ENCODE results near the gene APOLD1. TPM values are rescaled to one million over a fixed set of nuclear protein-coding genes. Genes with fewer than 3 reads are reported as not detected.

Gene APOLD1
- total and polyA plus RNA-seq, 4 donors = 1.4 to 5.1 (median 2.6) TPM

DNA sequence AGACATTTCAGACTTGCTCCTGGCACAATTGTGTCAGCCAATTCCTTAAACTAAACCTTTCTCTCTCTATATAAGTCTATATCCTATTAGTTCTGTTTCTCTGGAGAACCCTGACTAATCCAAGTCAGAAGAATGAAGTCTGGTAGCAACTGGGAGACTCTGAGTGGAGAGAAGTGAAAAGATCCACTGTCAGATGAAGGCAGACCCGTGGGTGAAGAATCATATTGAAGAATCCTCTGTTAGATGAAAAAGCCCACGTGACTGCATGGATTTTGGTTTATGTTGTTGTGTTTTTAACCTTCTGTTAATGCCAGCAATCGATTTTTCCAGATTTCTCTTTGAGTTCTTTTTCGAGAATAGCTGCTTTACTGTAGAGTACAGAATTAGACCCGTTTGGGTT is 29.5 kb upstream of the APOLD1 start:
- Histone ChIP-seq H3K9ac (ENCODE audit: low read depth in 1 of 2, low read length in 2 of 2) (no peak overlapping the region), H3K4me1 (ENCODE audit: control insufficient read depth in 4 of 4, insufficient read depth in 4 of 4, low read length in 3 of 4) (no peaks in the 10 kb centered on the region), H3K4me3 (ENCODE audit: low read depth in 1 of 3, low read length in 3 of 3) (no peak overlapping the region), H3K36me3 (ENCODE audit: control insufficient read depth in 4 of 4, insufficient read depth in 3 of 4, low read depth in 1 of 4, low read length in 3 of 4) (no peaks in the 10 kb centered on the region), H3K27me3 (ENCODE audit: control insufficient read depth in 4 of 4, insufficient read depth in 4 of 4, low read length in 3 of 4) (no peaks in the 10 kb centered on the region), H3K27ac (ENCODE audit: low read depth in 1 of 2, low read length in 2 of 2) (no peak overlapping the region), H3K9me3 (ENCODE audit: control insufficient read depth in 4 of 4, low read length in 3 of 4) (no peaks in the 10 kb centered on the region)
- no peak for DNase-seq (ENCODE audit: low spot score)
- TF ChIP-seq HNF4A (conservative IDR thresholded peaks at IDR 0.05) (no peak), TAF1 (conservative IDR thresholded peaks at IDR 0.05) (no peak), JUND (IDR thresholded peaks at IDR 0.05) (no peak), SP1 (IDR thresholded peaks at IDR 0.05) (no peak), EGR1 (IDR thresholded peaks at IDR 0.05; ENCODE audit: low read depth in 2 of 2) (no peak)
- TF ChIP-seq, protein P1, sequence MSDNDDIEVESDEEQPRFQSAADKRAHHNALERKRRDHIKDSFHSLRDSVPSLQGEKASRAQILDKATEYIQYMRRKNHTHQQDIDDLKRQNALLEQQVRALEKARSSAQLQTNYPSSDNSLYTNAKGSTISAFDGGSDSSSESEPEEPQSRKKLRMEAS (IDR thresholded peaks at IDR 0.05) = no peak
- WGBS = 80% methylated on average over 5 of the region's 5 CpGs

DNA sequence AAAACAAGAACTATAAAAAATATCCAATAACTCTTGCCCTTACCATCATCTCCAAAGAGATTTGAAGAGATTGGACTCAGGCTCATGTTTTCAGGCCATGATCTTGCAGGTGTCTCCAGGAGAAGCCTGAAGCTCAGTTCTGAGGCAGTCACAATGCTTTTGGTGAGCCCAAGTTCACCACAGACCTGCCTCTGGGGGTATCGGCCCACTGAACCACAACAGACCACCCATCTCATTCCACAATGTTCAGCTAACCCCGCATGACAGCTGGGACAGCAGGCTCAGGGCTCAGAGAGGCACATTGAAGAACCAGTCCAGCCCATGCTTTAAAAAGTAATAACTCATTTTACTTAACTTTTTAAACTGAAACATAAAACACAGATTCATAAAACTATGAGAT is 28.3 kb upstream of the APOLD1 start:
- TF ChIP-seq, protein P2, sequence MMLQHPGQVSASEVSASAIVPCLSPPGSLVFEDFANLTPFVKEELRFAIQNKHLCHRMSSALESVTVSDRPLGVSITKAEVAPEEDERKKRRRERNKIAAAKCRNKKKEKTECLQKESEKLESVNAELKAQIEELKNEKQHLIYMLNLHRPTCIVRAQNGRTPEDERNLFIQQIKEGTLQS (IDR thresholded peaks at IDR 0.05) = no peak
- TF ChIP-seq NR2F2 (IDR thresholded peaks at IDR 0.05) = no peak
- no peak for TF ChIP-seq RAD21 (IDR thresholded peaks at IDR 0.05)
- no peak for TF ChIP-seq HNF4A (conservative IDR thresholded peaks at IDR 0.05)
- TF ChIP-seq, protein P3, sequence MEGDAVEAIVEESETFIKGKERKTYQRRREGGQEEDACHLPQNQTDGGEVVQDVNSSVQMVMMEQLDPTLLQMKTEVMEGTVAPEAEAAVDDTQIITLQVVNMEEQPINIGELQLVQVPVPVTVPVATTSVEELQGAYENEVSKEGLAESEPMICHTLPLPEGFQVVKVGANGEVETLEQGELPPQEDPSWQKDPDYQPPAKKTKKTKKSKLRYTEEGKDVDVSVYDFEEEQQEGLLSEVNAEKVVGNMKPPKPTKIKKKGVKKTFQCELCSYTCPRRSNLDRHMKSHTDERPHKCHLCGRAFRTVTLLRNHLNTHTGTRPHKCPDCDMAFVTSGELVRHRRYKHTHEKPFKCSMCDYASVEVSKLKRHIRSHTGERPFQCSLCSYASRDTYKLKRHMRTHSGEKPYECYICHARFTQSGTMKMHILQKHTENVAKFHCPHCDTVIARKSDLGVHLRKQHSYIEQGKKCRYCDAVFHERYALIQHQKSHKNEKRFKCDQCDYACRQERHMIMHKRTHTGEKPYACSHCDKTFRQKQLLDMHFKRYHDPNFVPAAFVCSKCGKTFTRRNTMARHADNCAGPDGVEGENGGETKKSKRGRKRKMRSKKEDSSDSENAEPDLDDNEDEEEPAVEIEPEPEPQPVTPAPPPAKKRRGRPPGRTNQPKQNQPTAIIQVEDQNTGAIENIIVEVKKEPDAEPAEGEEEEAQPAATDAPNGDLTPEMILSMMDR (IDR thresholded peaks at IDR 0.05; ENCODE audit: low read depth, low read length, missing input control) = no peak
- TF ChIP-seq, protein P4, sequence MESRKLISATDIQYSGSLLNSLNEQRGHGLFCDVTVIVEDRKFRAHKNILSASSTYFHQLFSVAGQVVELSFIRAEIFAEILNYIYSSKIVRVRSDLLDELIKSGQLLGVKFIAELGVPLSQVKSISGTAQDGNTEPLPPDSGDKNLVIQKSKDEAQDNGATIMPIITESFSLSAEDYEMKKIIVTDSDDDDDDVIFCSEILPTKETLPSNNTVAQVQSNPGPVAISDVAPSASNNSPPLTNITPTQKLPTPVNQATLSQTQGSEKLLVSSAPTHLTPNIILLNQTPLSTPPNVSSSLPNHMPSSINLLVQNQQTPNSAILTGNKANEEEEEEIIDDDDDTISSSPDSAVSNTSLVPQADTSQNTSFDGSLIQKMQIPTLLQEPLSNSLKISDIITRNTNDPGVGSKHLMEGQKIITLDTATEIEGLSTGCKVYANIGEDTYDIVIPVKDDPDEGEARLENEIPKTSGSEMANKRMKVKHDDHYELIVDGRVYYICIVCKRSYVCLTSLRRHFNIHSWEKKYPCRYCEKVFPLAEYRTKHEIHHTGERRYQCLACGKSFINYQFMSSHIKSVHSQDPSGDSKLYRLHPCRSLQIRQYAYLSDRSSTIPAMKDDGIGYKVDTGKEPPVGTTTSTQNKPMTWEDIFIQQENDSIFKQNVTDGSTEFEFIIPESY (IDR thresholded peaks at IDR 0.05) = no peak
- TF ChIP-seq YY1 (IDR thresholded peaks at IDR 0.05) = no peak
- no peak for TF ChIP-seq HNF4G (IDR thresholded peaks at IDR 0.05)
- TF ChIP-seq JUND (IDR thresholded peaks at IDR 0.05) = no peak
- 92% methylated on average over 2 of the region's 2 CpGs for WGBS
- Histone ChIP-seq H3K4me3 (ENCODE audit: low read depth in 1 of 3, low read length in 3 of 3) (no peak overlapping the region), H3K36me3 (ENCODE audit: control insufficient read depth in 4 of 4, insufficient read depth in 3 of 4, low read depth in 1 of 4, low read length in 3 of 4) (no peaks in the 10 kb centered on the region), H3K27ac (ENCODE audit: low read depth in 1 of 2, low read length in 2 of 2) (no peak overlapping the region), H3K9ac (ENCODE audit: low read depth in 1 of 2, low read length in 2 of 2) (no peak overlapping the region), H3K27me3 (ENCODE audit: control insufficient read depth in 4 of 4, insufficient read depth in 4 of 4, low read length in 3 of 4) (no peaks in the 10 kb centered on the region), H3K9me3 (ENCODE audit: control insufficient read depth in 4 of 4, low read length in 3 of 4) (no peaks in the 10 kb centered on the region), H3K4me1 (ENCODE audit: control insufficient read depth in 4 of 4, insufficient read depth in 4 of 4, low read length in 3 of 4) (no peaks in the 10 kb centered on the region)
- DNase-seq (ENCODE audit: low spot score) = no peak

DNA sequence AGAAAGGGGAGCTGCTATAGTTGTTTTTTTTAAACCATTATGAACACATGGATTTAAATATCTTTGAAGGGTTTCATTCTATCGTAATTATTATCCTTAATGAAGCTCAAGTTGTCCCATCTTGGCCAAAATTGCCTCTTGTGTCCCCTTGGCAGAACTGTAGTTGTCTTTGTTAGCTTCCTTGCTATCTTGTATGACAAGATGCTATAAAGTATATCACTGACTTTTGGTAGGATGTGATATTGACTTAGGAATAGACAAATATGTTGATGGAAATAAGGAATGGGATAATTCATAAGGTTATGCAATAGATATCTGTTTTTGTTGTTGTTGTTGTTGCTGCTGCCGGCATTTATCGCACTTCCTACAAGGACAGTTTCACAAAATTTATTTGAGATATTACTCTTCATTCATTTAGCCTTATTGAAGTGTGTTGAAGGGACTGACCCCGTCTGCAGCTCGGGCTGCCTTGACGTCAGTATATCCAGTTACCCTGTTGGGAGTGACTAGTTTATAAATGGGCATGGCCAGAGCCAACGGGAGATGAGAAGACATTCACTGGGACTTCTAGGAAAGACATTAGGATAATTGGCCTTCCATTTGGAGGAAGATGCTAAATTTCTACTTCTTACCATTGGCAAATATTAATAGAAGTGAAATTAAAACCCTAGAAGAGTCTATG is 26.1 kb upstream of the APOLD1 start:
- no peak for DNase-seq (ENCODE audit: low spot score)
- H3K9ac ChIP-seq (ENCODE audit: low read depth in 1 of 2, low read length in 2 of 2) = no peak overlapping the region
- H3K9me3 ChIP-seq (ENCODE audit: control insufficient read depth in 4 of 4, low read length in 3 of 4) = no peaks in the 10 kb centered on the region
- no peaks in the 10 kb centered on the region for H3K4me1 ChIP-seq (ENCODE audit: control insufficient read depth in 4 of 4, insufficient read depth in 4 of 4, low read length in 3 of 4)
- no peak overlapping the region for H3K4me3 ChIP-seq (ENCODE audit: low read depth in 1 of 3, low read length in 3 of 3)
- 97% methylated on average over 7 of the region's 7 CpGs for WGBS
- no peaks in the 10 kb centered on the region for H3K27me3 ChIP-seq (ENCODE audit: control insufficient read depth in 4 of 4, insufficient read depth in 4 of 4, low read length in 3 of 4)
- no peak overlapping the region for H3K27ac ChIP-seq (ENCODE audit: low read depth in 1 of 2, low read length in 2 of 2)
- H3K36me3 ChIP-seq (ENCODE audit: control insufficient read depth in 4 of 4, insufficient read depth in 3 of 4, low read depth in 1 of 4, low read length in 3 of 4) = no peaks in the 10 kb centered on the region
- TF ChIP-seq, protein P1 (IDR thresholded peaks at IDR 0.05) = no peak
- TF ChIP-seq, protein P2 (IDR thresholded peaks at IDR 0.05) = no peak
- TF ChIP-seq EGR1 (IDR thresholded peaks at IDR 0.05; ENCODE audit: low read depth in 2 of 2) (no peak), HNF4A (conservative IDR thresholded peaks at IDR 0.05) (no peak), NR2F2 (IDR thresholded peaks at IDR 0.05) (no peak), TAF1 (conservative IDR thresholded peaks at IDR 0.05) (no peak), RAD21 (IDR thresholded peaks at IDR 0.05) (no peak), HNF4G (IDR thresholded peaks at IDR 0.05) (no peak), GABPA (IDR thresholded peaks at IDR 0.05 in 1 of 2, conservative IDR thresholded peaks at IDR 0.05 in 1 of 2) (no peak), SP1 (IDR thresholded peaks at IDR 0.05) (no peak), YY1 (IDR thresholded peaks at IDR 0.05) (no peak)
- TF ChIP-seq, protein P5, sequence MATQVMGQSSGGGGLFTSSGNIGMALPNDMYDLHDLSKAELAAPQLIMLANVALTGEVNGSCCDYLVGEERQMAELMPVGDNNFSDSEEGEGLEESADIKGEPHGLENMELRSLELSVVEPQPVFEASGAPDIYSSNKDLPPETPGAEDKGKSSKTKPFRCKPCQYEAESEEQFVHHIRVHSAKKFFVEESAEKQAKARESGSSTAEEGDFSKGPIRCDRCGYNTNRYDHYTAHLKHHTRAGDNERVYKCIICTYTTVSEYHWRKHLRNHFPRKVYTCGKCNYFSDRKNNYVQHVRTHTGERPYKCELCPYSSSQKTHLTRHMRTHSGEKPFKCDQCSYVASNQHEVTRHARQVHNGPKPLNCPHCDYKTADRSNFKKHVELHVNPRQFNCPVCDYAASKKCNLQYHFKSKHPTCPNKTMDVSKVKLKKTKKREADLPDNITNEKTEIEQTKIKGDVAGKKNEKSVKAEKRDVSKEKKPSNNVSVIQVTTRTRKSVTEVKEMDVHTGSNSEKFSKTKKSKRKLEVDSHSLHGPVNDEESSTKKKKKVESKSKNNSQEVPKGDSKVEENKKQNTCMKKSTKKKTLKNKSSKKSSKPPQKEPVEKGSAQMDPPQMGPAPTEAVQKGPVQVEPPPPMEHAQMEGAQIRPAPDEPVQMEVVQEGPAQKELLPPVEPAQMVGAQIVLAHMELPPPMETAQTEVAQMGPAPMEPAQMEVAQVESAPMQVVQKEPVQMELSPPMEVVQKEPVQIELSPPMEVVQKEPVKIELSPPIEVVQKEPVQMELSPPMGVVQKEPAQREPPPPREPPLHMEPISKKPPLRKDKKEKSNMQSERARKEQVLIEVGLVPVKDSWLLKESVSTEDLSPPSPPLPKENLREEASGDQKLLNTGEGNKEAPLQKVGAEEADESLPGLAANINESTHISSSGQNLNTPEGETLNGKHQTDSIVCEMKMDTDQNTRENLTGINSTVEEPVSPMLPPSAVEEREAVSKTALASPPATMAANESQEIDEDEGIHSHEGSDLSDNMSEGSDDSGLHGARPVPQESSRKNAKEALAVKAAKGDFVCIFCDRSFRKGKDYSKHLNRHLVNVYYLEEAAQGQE (IDR thresholded peaks at IDR 0.05) = no peak

Data from liver (tissue), 9 donors.